SK-N-SH (cell line): ENCODE results near the gene ELK1. TPM values are rescaled to one million over a fixed set of nuclear protein-coding genes. Genes with fewer than 3 reads are reported as not detected.

Experiments used
- CTCF ChIA-PET: fragments of 300-600, 350-600 bp; formaldehyde crosslinking; extraction: SDS; loops from one replicate; lab custom pipeline; 2021; lab: Yijun Ruan, JAX
- POLR2A ChIA-PET: fragments of 350-600 bp; sonication (Branson Sonifier 250); formaldehyde crosslinking; extraction: SDS; loops from one replicate; lab custom pipeline; 2020; ENCODE audit warnings: antibody characterized with exemption, inconsistent platforms; lab: Yijun Ruan, JAX
- DNase-seq: peaks from one replicate; pipeline ENCODE4 v3.0.0; 2012
- H2AFZ ChIP-seq: fragments of 200-600 bp; sonication (generic); 2 replicates; pipeline ENCODE4 v1.8.1; 2016; ENCODE audit warnings: antibody characterized with exemption, mild to moderate bottlenecking, low read depth
- H3F3A ChIP-seq: fragments of 200-600 bp; sonication (generic); replicated peaks from 2 replicates; pipeline ENCODE3; 2016; ENCODE audit warnings: antibody characterized with exemption, mild to moderate bottlenecking; ENCODE audit not compliant: insufficient read depth
- H3K27ac ChIP-seq, 2 experiments: fragments of 200-500 bp in 1 of 2; fragments of 200-600 bp in 1 of 2; sonication (Bioruptor generic) in 1 of 2; sonication (generic), shearing (Covaris generic) in 1 of 2; 2 replicates each; pipeline versions ENCODE4 v1.5.1 to v1.6.1; 2014 to 2016; ENCODE audit warnings: low read depth in 2 of 2, inconsistent platforms in 1 of 2, low read length in 1 of 2, mild to moderate bottlenecking in 1 of 2, mixed read lengths in 1 of 2
- H3K27me3 ChIP-seq: fragments of 200-600 bp; sonication (generic), shearing (Covaris generic); 2 replicates; pipeline ENCODE4 v1.6.1; 2016; ENCODE audit warnings: mixed run types; ENCODE audit not compliant: insufficient read depth
- H3K36me3 ChIP-seq, 2 experiments: fragments of 200-500 bp in 1 of 2; fragments of 200-600 bp in 1 of 2; sonication (Bioruptor generic) in 1 of 2; sonication (generic) in 1 of 2; replicated peaks in 1 of 2; 2 replicates each; pipeline versions ENCODE3 to v1.5.1; 2014 to 2016; ENCODE audit warnings: low read length in 1 of 2, mild to moderate bottlenecking in 1 of 2; ENCODE audit not compliant: insufficient read depth in 2 of 2, control insufficient read depth in 1 of 2
- H3K4me1 ChIP-seq, 2 experiments: fragments of 200-500 bp in 1 of 2; fragments of 200-600 bp in 1 of 2; sonication (Bioruptor generic) in 1 of 2; sonication (generic), shearing (Covaris generic) in 1 of 2; 2 replicates each; pipeline versions ENCODE4 v1.5.1 to v1.6.1; 2014 to 2016; ENCODE audit warnings: low read depth in 1 of 2, low read length in 1 of 2, mixed run types in 1 of 2; ENCODE audit not compliant: insufficient read depth in 2 of 2, control insufficient read depth in 1 of 2
- H3K4me2 ChIP-seq: fragments of 200-600 bp; sonication (generic), shearing (Covaris generic); 2 replicates; pipeline ENCODE4 v1.6.1; 2017; ENCODE audit warnings: mixed run types
- H3K4me3 ChIP-seq, 2 experiments: fragments of 200-500 bp in 1 of 2; fragments of 200-600 bp in 1 of 2; sonication (Bioruptor generic) in 1 of 2; sonication (generic), shearing (Covaris generic) in 1 of 2; 2 replicates each; pipeline versions ENCODE4 v1.5.1 to v1.8.1; 2014 to 2016; ENCODE audit warnings: low read depth in 2 of 2, inconsistent platforms in 1 of 2, low read length in 1 of 2, mild to moderate bottlenecking in 1 of 2, mixed read lengths in 1 of 2, moderate library complexity in 1 of 2
- H3K79me2 ChIP-seq: fragments of 200-600 bp; sonication (generic); 2 replicates; pipeline ENCODE4 v1.8.1; 2017; ENCODE audit warnings: mild to moderate bottlenecking; ENCODE audit not compliant: insufficient read depth
- H3K9ac ChIP-seq: fragments of 200-600 bp; sonication (generic); 2 replicates; pipeline ENCODE4 v1.6.1; 2017; ENCODE audit warnings: mixed run types
- H3K9me2 ChIP-seq: fragments of 200-600 bp; sonication (generic); 2 replicates; pipeline ENCODE4 v1.6.1; 2017; ENCODE audit warnings: mixed run types
- H3K9me3 ChIP-seq: fragments of 200-600 bp; sonication (generic); 2 replicates; pipeline ENCODE4 v1.6.1; 2017; ENCODE audit warnings: mixed run types, mild to moderate bottlenecking, moderate library complexity
- H4K20me1 ChIP-seq: fragments of 200-600 bp; sonication (generic); 2 replicates; pipeline ENCODE4 v1.6.1; 2017; ENCODE audit warnings: mild to moderate bottlenecking, mixed run types; ENCODE audit not compliant: insufficient read depth
- CTCF ChIP-seq: fragments of 200-600 bp; sonication (generic); IDR thresholded peaks from 2 replicates; pipeline ENCODE4 v1.6.1; 2017; ENCODE audit warnings: antibody characterized with exemption, mild to moderate bottlenecking, moderate library complexity
- ELF1 ChIP-seq: IDR thresholded peaks from 2 replicates; pipeline ENCODE4 v1.4.0; 2012
- EP300 ChIP-seq, 2 experiments: IDR thresholded peaks; 2 replicates each; pipeline versions ENCODE4 v1.4.0 to v1.6.1; 2012; ENCODE audit warnings: borderline replicate concordance in 1 of 2, low read depth in 1 of 2, low read length in 1 of 2
- FOXJ3 ChIP-seq: sonication (generic); formaldehyde crosslinking; IDR thresholded peaks from 2 replicates; pipeline ENCODE4 v1.5.1; 2020; ENCODE audit warnings: mild to moderate bottlenecking, missing genetic modification reagents
- MEF2A ChIP-seq: IDR thresholded peaks from 2 replicates; pipeline ENCODE4 v1.4.0; 2012; ENCODE audit warnings: low read depth, borderline replicate concordance
- RAD21 ChIP-seq: IDR thresholded peaks from 2 replicates; pipeline ENCODE4 v1.6.1; 2012; ENCODE audit warnings: mild to moderate bottlenecking, low read length
- RCOR1 ChIP-seq: fragments of 150-350 bp; IDR thresholded peaks from 2 replicates; pipeline ENCODE4 v1.6.1; 2017; ENCODE audit warnings: antibody characterized with exemption, low read length
- RFX5 ChIP-seq: IDR thresholded peaks from 2 replicates; pipeline ENCODE4 v1.6.1; 2012; ENCODE audit warnings: mild to moderate bottlenecking, improper control_type of control experiment, low read length
- TAF1 ChIP-seq: IDR thresholded peaks from 2 replicates; pipeline ENCODE4 v1.6.1; 2012; ENCODE audit warnings: low read depth, mild to moderate bottlenecking, low read length, moderate library complexity, borderline replicate concordance
- TCF12 ChIP-seq: IDR thresholded peaks from 2 replicates; pipeline ENCODE4 v1.4.0; 2012
- YY1 ChIP-seq: IDR thresholded peaks from 2 replicates; pipeline ENCODE4 v1.4.0; 2012; ENCODE audit warnings: low read depth, mild to moderate bottlenecking
- WGBS: methylation state at CpG from one replicate; pipeline ENCODE4 v1.1.6; 2017; ENCODE audit warnings: low lambda C conversion rate; 5-methylcytosine and 5-hydroxymethylcytosine counted together
- polyA plus RNA-seq, 3 experiments: library from polyadenylated mRNA; depleted of rRNA; stranded (reverse); fragments of >200 nt; gene quantifications; 2 replicates each; pipeline ENCODE4 v1.2.3, GENCODE V29; 2012
- TF ChIP-seq, protein P1 (sequence below): fragments of 150-350 bp; IDR thresholded peaks from 2 replicates; pipeline ENCODE4 v1.6.1; 2016; ENCODE audit warnings: mild to moderate bottlenecking, low read depth, low read length

ELK1 gene
- polyA plus RNA-seq, 1 of the 3 experiments (the other 2 are of a cell fraction): 14.6 TPM

DNA sequence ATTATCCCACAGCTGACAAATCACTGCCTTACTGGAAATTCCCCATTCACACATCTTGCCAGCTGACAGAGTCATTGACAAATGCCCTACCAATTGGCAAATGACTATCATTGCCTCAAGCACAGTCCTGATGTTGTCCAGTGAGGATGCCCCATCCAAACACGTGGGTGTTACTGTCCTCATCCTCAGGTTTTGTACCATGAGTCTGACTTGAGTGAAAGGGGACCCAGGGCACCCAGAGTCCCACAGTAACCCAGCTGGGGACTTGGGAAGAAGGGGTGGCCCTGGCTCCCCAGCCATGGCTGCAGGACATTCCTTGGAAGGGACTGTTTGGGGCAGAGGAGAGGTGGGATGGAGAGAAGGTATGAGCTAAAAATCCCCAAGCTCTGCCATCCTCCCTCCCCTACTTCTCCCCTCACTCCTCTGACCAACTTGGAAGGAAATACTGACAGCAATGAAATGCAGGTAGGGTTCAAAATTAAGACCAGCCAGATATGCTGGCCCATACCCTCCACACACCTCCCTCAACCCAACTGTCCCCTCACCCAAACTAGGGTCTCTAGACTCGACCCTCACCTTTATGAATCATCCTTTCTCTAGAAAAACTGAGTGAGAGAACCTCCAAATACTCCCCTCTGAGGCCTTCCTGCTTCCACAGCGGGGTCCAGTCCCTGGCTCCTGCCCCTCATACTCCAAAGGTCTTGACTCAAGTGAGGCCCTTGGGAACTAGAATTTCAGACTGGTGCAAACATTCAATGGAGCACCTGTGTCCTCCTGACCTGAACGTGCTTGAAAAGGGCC is 63.1 kb downstream of the ELK1 start:
- H3K9ac ChIP-seq: no peak overlapping the region
- H3K9me3 ChIP-seq: no peaks in the 10 kb centered on the region
- H3K4me3 ChIP-seq: no peak overlapping the region
- no peak overlapping the region for H3K27ac ChIP-seq
- TF ChIP-seq YY1: no peak
- no peak for TF ChIP-seq ELF1
- TF ChIP-seq MEF2A: no peak
- no peak for TF ChIP-seq FOXJ3 (CRISPR knock-in tag)
- TF ChIP-seq EP300 (IDR thresholded peaks at IDR 0.05; ENCODE audit: borderline replicate concordance in 1 of 2, low read depth in 1 of 2, low read length in 1 of 2): no peak
- no peak for TF ChIP-seq CTCF
- no peak for TF ChIP-seq RFX5
- no peak for TF ChIP-seq TAF1
- no peak for TF ChIP-seq RCOR1
- no peak for TF ChIP-seq TCF12
- TF ChIP-seq RAD21: no peak
- TF ChIP-seq, protein P1, sequence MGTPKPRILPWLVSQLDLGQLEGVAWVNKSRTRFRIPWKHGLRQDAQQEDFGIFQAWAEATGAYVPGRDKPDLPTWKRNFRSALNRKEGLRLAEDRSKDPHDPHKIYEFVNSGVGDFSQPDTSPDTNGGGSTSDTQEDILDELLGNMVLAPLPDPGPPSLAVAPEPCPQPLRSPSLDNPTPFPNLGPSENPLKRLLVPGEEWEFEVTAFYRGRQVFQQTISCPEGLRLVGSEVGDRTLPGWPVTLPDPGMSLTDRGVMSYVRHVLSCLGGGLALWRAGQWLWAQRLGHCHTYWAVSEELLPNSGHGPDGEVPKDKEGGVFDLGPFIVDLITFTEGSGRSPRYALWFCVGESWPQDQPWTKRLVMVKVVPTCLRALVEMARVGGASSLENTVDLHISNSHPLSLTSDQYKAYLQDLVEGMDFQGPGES: no peak
- TF ChIP-seq, all 33 proteins: peak for 0
- Histone ChIP-seq H3K79me2 (peaks cover 13% of the 10 kb centered on the region; the same call in 1 of the 2 replicates), H2AFZ (no peak overlapping the region), H4K20me1 (no peaks in the 10 kb centered on the region), H3K9me2 (no peaks in the 10 kb centered on the region), H3K4me1 (no peaks in the 10 kb centered on the region; a peak in 1 of 4 replicates), H3K36me3 (peaks cover 0 to 2% of the 10 kb centered on the region in 2 experiments), H3K27me3 (no peaks in the 10 kb centered on the region), H3F3A (peaks cover 8% of the 10 kb centered on the region), H3K4me2 (no peak overlapping the region)
- ChIA-PET POLR2A (no interaction called here), CTCF (interaction anchor here (1.6 kb wide), 1 partner anchor 57 kb away, joined by 5 read pairs; no protein-coding TSS in a partner anchor)
- WGBS: 36% methylated on average over 4 of the region's 4 CpGs
- DNase-seq: no peak
